ENCODE measurements around the gene NREP.
"Not testable (repeated sequence)": the region's sequence is repeated elsewhere in the genome, so short reads cannot be mapped to it uniquely, and the experiment has no call there.

Gene NREP

DNA sequence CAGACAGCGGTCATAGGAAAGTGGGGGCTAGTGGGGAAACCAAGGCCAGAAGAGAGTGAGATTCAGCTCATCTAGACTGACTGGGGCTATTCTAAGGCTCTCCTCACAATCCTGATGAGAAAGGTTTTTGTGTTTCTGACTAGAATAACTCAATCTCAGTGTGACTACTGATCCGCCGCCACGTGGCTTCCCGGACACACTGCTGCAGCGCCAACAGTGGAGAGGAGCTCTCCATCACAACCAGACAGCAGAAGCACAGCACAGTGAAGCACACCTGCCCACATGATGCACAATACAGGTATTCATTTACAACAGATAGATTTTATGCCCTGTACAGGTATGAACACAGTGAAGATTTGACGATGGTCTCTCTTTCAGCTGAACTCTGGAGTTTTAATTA lies 25.4 kb downstream of the NREP start:
- no peaks in the 10 kb centered on the region for H3K36me3 ChIP-seq (ENCODE audit: control insufficient read depth, insufficient read depth, low read length)

DNA sequence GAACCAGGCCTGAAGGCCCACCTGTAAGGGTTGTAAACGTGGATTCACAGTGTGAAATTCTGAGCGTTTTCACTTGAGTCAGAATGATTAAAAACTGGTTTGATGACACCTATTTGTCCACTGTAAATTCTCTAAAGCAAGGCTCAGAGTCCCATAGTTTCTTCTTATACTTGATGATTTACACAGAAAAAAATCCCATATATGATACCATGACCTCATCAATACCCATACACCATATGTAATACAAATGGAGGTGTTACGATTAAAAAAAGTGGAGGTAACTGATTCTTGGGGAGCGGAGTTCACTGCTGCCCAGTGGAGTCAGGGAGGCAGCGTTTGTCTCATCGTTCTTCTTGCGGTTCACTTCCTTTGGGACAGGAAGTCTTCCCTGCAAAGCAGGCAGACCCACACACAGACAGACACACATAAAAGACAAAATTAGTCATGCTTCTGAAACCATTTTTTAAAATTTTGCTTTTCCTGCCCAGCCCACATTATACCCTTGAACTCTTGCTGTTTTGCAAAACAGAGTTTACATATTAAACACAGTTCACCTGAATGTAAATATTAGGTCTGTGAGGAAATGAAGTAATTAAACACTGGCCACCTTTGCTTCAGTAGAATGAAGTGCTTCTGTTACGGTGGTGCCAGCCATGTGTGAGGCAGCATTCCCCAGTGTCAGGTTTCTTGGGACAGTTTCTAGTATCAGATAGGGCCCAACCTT lies 26.2 kb downstream of the NREP start:
- Histone ChIP-seq H3K4me1 (ENCODE audit: control insufficient read depth, insufficient read depth, low read length) (peaks cover 25% of the 10 kb centered on the region), H3K9me3 (ENCODE audit: control insufficient read depth, low read length) (no peaks in the 10 kb centered on the region), H3K27me3 (ENCODE audit: control insufficient read depth, insufficient read depth, low read length) (no peaks in the 10 kb centered on the region), H3K9ac (ENCODE audit: low read length) (no peak overlapping the region), H3K36me3 (ENCODE audit: control insufficient read depth, insufficient read depth, low read length) (no peaks in the 10 kb centered on the region), H3K4me3 (ENCODE audit: low read length) (no peak overlapping the region)

More for the DNA sequence above, 25.4 kb downstream of the NREP start:
- peaks cover 25% of the 10 kb centered on the region for H3K4me1 ChIP-seq (ENCODE audit: control insufficient read depth, insufficient read depth, low read length)
- H3K27me3 ChIP-seq (ENCODE audit: control insufficient read depth, insufficient read depth, low read length), result no peaks in the 10 kb centered on the region
- H3K9ac ChIP-seq (ENCODE audit: low read length), result no peak overlapping the region
- H3K4me3 ChIP-seq (ENCODE audit: low read length), result no peak overlapping the region
- H3K9me3 ChIP-seq (ENCODE audit: control insufficient read depth, low read length), result no peaks in the 10 kb centered on the region

DNA sequence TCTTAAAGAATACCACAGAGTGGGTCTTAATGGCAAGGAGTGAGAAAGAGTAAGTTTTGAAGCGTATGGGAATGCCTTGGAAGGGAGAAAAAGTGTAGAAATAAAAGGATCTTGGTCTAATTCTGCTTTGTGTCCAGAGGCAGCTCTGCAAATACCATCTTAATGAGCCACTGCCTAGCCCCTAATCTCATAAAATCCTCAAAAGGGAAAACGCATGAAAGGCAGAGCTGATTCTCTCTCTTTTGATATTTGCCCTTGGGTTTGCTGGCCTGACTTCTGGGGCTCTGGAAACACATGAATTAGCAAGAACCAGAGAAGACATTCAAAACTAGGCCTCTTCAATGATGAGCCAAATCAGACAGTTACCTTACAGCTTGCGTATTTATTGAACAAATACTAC lies 28.1 kb downstream of the NREP start:
- Histone ChIP-seq H3K4me3 (ENCODE audit: low read length) (no peak overlapping the region), H3K36me3 (ENCODE audit: control insufficient read depth, insufficient read depth, low read length) (no peaks in the 10 kb centered on the region), H3K9me3 (ENCODE audit: control insufficient read depth, low read length) (no peaks in the 10 kb centered on the region), H3K27me3 (ENCODE audit: control insufficient read depth, insufficient read depth, low read length) (no peaks in the 10 kb centered on the region), H3K9ac (ENCODE audit: low read length) (no peak overlapping the region), H3K4me1 (ENCODE audit: control insufficient read depth, insufficient read depth, low read length) (peaks cover 15% of the 10 kb centered on the region)

DNA sequence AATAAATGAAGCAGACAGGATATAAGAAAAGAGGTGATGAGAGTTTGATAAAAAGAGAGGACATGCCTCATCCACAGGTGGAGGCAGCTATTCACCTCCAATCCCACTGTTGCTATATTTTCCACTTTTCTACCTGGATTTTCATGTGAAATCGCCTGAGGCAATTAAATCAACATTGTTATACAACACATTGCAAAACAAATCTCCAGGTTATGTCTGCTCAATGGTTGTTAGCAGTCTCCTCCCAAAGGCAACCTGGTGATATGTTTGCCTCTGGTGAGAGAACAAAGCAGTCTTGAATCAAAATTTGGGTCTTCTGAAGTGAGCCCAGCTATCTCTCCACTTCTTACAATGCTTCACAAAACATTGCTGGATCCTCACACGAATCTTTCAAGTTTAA lies 30.0 kb downstream of the NREP start:
- Histone ChIP-seq H3K27me3 (ENCODE audit: control insufficient read depth, insufficient read depth, low read length) (no peaks in the 10 kb centered on the region), H3K36me3 (ENCODE audit: control insufficient read depth, insufficient read depth, low read length) (no peaks in the 10 kb centered on the region), H3K9ac (ENCODE audit: low read length) (no peak overlapping the region), H3K4me1 (ENCODE audit: control insufficient read depth, insufficient read depth, low read length) (peaks cover 11% of the 10 kb centered on the region), H3K4me3 (ENCODE audit: low read length) (no peak overlapping the region), H3K9me3 (ENCODE audit: control insufficient read depth, low read length) (no peaks in the 10 kb centered on the region)

DNA sequence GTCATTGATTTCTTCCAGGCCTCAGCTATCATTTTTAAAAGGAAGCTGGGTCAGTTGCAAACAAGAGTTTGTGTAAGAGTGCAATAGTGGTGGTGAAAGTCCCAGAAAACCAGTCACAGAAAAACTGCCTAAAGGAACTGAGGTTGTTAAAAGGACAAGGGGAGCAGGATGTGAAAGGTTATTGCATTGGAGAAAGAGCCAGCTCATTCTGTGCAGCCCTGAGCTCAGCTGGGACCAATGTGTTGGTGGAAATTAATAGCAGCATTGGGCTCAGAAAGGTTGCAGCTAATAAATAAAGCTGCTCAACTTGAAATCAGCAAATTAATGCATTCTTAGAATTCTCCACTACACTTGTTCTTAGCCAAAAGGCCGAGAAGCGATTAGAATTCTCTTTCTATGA lies 34.9 kb downstream of the NREP start:
- H3K4me3 ChIP-seq (ENCODE audit: low read length), result no peak overlapping the region
- H3K4me1 ChIP-seq (ENCODE audit: control insufficient read depth, insufficient read depth, low read length), result peaks cover 6% of the 10 kb centered on the region
- no peaks in the 10 kb centered on the region for H3K36me3 ChIP-seq (ENCODE audit: control insufficient read depth, insufficient read depth, low read length)
- no peak overlapping the region for H3K9ac ChIP-seq (ENCODE audit: low read length)
- no peaks in the 10 kb centered on the region for H3K9me3 ChIP-seq (ENCODE audit: control insufficient read depth, low read length)
- no peaks in the 10 kb centered on the region for H3K27me3 ChIP-seq (ENCODE audit: control insufficient read depth, insufficient read depth, low read length)

DNA sequence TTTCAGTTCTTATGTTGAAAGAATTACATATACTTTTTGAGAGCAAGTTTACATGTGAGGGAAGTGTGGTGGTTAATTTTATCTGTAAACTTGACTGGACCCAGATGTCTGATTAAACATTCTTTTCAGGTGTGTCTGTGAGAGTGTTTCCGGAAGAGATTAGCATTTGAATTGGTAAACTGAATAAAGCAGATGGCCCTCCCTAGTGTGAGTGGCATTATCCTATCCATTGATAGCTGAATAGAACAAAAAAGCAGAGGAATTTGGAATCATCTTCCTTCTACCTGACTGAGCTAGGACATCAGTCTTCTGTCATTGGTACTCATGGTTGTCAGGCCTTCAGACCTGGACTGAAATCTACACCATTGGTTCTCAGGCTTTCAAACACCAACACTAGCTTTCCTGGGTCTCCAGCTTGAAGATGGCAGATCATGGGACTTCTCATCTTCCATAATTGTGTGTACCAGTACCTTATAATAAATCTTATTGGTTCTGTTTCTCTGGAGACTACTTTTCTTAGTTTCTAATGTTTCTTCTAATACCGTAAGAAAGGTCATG lies 36.6 kb downstream of the NREP start:
- Histone ChIP-seq H3K4me1 (ENCODE audit: control insufficient read depth, insufficient read depth, low read length) (peaks cover 15% of the 10 kb centered on the region), H3K4me3 (ENCODE audit: low read length) (no peak overlapping the region), H3K9ac (ENCODE audit: low read length) (no peak overlapping the region), H3K9me3 (ENCODE audit: control insufficient read depth, low read length) (no peaks in the 10 kb centered on the region), H3K27me3 (ENCODE audit: control insufficient read depth, insufficient read depth, low read length) (no peaks in the 10 kb centered on the region), H3K36me3 (ENCODE audit: control insufficient read depth, insufficient read depth, low read length) (no peaks in the 10 kb centered on the region)

DNA sequence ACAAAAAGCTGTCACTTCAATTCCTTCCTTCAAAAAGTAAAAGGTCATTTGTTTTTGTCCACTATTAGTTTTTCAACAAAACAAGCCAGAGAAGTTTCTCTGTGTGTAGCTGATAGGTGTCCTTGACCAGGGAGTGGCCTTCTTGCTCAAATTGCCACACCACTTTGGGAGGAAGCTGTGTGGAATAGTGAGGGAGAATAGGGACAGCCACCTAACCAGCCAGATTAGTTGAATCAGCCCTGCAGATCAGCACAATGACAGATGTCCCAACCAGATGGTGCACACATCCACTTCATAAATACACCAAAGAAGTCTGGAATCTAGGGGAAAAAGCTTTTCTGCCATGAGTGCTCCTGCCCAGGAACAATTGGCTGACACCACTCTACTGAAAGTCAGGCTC lies 37.2 kb downstream of the NREP start:
- H3K9ac ChIP-seq (ENCODE audit: low read length), result no peak overlapping the region
- no peak overlapping the region for H3K4me3 ChIP-seq (ENCODE audit: low read length)
- H3K36me3 ChIP-seq (ENCODE audit: control insufficient read depth, insufficient read depth, low read length), result no peaks in the 10 kb centered on the region
- no peaks in the 10 kb centered on the region for H3K9me3 ChIP-seq (ENCODE audit: control insufficient read depth, low read length)
- peaks cover 15% of the 10 kb centered on the region for H3K4me1 ChIP-seq (ENCODE audit: control insufficient read depth, insufficient read depth, low read length)
- H3K27me3 ChIP-seq (ENCODE audit: control insufficient read depth, insufficient read depth, low read length), result no peaks in the 10 kb centered on the region

DNA sequence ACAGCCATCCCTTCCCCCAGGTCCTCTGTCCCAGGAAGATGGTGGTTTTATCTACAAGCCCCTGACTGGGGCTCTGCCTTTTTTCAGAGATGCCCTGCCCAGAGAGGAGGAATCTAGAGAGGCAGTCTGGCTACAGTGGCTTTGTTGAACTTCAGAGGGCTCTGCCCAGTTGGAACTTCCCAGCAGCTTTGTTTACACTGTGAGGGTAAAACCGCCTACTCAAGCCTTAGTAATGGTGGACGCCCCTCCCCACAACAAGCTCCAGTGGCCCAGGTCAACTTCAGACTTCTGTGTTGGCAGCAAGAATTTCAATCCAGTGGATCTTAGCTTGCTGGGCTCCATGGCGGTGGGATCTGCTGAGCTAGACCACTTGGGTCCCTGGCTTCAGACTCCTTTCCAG lies 40.2 kb downstream of the NREP start:
- not testable (repeated sequence) for H3K27me3 ChIP-seq (ENCODE audit: control insufficient read depth, insufficient read depth, low read length); H3K4me3 ChIP-seq (ENCODE audit: low read length); H3K36me3 ChIP-seq (ENCODE audit: control insufficient read depth, insufficient read depth, low read length); H3K9ac ChIP-seq (ENCODE audit: low read length); H3K9me3 ChIP-seq (ENCODE audit: control insufficient read depth, low read length)
- H3K4me1 ChIP-seq (ENCODE audit: control insufficient read depth, insufficient read depth, low read length), result peaks cover 15% of the 10 kb centered on the region

DNA sequence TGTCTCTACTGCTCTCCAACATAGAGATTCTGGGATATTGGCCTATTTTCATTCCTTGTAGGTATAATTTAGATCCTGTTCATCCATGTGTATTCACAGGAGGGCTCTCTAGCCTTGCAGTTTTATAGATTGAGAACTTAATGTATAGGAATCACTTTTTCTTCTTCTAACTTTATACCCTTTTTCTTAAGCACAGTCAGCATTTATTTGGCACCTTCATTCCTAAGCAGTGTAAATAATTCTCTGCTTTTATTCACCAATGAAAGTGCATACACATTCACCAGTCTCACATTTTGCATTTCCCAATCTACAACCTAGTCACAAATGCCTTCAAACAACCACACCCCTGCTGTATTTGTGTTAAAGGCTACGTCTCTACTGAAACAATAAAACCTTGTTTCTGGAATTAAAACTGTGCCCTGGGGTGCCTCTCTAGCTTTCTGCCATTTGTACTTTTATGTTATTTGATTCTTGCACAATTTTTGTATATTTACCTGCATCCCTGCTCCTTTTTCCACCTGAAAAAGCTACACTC lies 49.3 kb downstream of the NREP start:
- Histone ChIP-seq H3K9me3 (ENCODE audit: control insufficient read depth, low read length) (no peaks in the 10 kb centered on the region), H3K4me1 (ENCODE audit: control insufficient read depth, insufficient read depth, low read length) (peaks cover 7% of the 10 kb centered on the region), H3K9ac (ENCODE audit: low read length) (no peak overlapping the region), H3K27me3 (ENCODE audit: control insufficient read depth, insufficient read depth, low read length) (no peaks in the 10 kb centered on the region), H3K4me3 (ENCODE audit: low read length) (no peak overlapping the region), H3K36me3 (ENCODE audit: control insufficient read depth, insufficient read depth, low read length) (no peaks in the 10 kb centered on the region)

DNA sequence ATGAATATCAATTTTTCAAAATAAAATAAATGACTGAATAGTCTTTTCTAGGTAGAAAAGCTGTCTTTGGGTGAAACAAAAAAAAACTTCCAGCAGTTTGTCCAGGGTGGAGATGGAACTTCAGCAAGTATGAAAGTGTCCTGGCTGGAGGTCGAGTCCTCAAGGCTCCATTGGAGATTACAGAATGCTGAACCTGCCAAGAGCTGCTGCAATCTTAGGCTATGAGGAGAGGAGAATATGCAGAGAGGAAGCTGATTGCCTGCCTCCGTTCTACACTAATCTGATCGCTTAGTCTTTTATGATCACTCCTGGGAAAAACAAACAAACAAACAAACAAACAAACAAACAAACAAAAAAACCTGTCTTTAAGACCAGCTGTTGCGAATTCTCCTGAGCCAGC lies 50.6 kb downstream of the NREP start:
- Histone ChIP-seq H3K36me3 (ENCODE audit: control insufficient read depth, insufficient read depth, low read length) (no peaks in the 10 kb centered on the region), H3K9ac (ENCODE audit: low read length) (no peak overlapping the region), H3K27me3 (ENCODE audit: control insufficient read depth, insufficient read depth, low read length) (no peaks in the 10 kb centered on the region), H3K4me1 (ENCODE audit: control insufficient read depth, insufficient read depth, low read length) (peaks cover 7% of the 10 kb centered on the region), H3K9me3 (ENCODE audit: control insufficient read depth, low read length) (no peaks in the 10 kb centered on the region), H3K4me3 (ENCODE audit: low read length) (no peak overlapping the region)

DNA sequence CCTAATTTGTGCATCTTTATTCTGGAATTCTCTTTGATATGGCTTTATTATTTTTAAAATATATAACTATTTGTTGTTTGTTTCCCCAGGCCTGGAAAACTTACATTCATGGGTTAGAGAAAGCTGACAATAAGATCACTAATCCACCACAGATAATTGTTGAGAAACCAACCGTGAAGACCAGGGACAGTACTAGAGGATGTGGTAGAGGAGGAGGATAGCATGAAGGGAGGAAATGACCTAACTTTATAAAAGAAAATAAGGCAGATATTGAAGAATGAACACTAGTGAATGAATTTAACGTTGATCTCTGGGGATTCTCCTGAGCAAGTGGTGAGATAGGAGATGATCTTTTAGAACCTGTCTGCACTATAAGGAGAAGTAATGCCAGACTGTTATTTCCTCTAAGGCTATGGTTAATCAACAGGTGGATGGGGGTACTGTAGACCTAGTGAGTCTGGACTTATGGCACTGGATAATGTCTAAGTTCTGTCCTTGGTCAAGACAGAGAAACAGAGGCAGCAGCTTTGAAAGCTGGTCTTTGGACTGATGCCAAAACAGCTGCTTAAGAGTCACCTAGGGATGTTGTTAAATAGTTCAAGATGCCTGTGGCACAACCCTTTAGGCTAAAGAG lies 52.4 kb downstream of the NREP start:
- no peaks in the 10 kb centered on the region for H3K9me3 ChIP-seq (ENCODE audit: control insufficient read depth, low read length)
- H3K4me3 ChIP-seq (ENCODE audit: low read length), result no peak overlapping the region
- H3K9ac ChIP-seq (ENCODE audit: low read length), result no peak overlapping the region
- H3K36me3 ChIP-seq (ENCODE audit: control insufficient read depth, insufficient read depth, low read length), result no peaks in the 10 kb centered on the region
- H3K27me3 ChIP-seq (ENCODE audit: control insufficient read depth, insufficient read depth, low read length), result no peaks in the 10 kb centered on the region
- peaks cover 18% of the 10 kb centered on the region for H3K4me1 ChIP-seq (ENCODE audit: control insufficient read depth, insufficient read depth, low read length)

DNA sequence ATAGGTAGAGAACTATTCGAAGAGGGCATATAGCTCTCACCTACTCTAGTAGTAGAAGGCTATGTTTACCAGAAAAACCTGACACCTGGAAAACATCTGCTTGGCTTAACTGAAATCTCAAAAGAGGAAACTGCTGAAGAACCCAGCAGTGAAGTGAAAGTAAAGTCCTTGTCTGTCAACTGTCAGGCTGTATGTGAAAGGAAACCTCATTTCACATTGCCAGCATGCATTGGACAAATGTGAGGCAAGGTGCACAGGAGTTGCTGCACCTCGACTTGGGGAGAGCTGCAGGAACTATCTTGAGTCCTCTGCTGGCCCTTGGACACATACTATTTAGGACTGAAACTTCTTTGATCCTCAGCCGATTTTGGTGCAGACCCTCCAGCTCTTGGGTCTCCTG lies 53.3 kb downstream of the NREP start:
- Histone ChIP-seq H3K9ac (ENCODE audit: low read length) (no peak overlapping the region), H3K36me3 (ENCODE audit: control insufficient read depth, insufficient read depth, low read length) (no peaks in the 10 kb centered on the region), H3K27me3 (ENCODE audit: control insufficient read depth, insufficient read depth, low read length) (no peaks in the 10 kb centered on the region), H3K4me3 (ENCODE audit: low read length) (no peak overlapping the region), H3K9me3 (ENCODE audit: control insufficient read depth, low read length) (no peaks in the 10 kb centered on the region), H3K4me1 (ENCODE audit: control insufficient read depth, insufficient read depth, low read length) (peaks cover 22% of the 10 kb centered on the region)
